Neural cell (in vitro differentiated cells): ENCODE measurements around the gene RNF13.
"Not testable (repeated sequence)": the region's sequence is repeated elsewhere in the genome, so short reads cannot be mapped to it uniquely, and the experiment has no call there.

Experiments
- CTCF ChIP-seq: fragments of 450-650 bp; IDR thresholded peaks from 2 replicates; pipeline ENCODE4 v1.5.1; 2014; ENCODE audit warnings: antibody characterized with exemption, mild to moderate bottlenecking, moderate library complexity; ENCODE audit not compliant: poor library complexity, severe bottlenecking
- EP300 ChIP-seq: fragments of 450-650 bp; conservative IDR thresholded peaks from 2 replicates; pipeline ENCODE4 v1.6.1; 2014; ENCODE audit warnings: antibody characterized with exemption, mild to moderate bottlenecking, moderate library complexity; ENCODE audit not compliant: poor library complexity, severe bottlenecking
- EZH2 ChIP-seq: fragments of 200-600, 300-800 bp; shearing (Covaris generic), sonication (generic); IDR thresholded peaks from 2 replicates; pipeline ENCODE4 v1.6.1; 2014; ENCODE audit warnings: antibody characterized with exemption, low read length, borderline replicate concordance, mild to moderate bottlenecking; ENCODE audit not compliant: insufficient read depth, poor library complexity, severe bottlenecking
- MXI1 ChIP-seq: fragments of 450-650 bp; conservative IDR thresholded peaks from 2 replicates; pipeline ENCODE4 v1.6.1; 2014; ENCODE audit warnings: antibody characterized with exemption, mild to moderate bottlenecking; ENCODE audit not compliant: poor library complexity, severe bottlenecking
- POLR2AphosphoS5 ChIP-seq: IDR thresholded peaks from 2 replicates; pipeline ENCODE4 v1.6.1; 2012
- RAD21 ChIP-seq: fragments of 450-650 bp; conservative IDR thresholded peaks from 2 replicates; pipeline ENCODE4 v1.6.1; 2014; ENCODE audit warnings: antibody characterized with exemption, mild to moderate bottlenecking, moderate library complexity
- REST ChIP-seq: IDR thresholded peaks from 2 replicates; pipeline ENCODE4 v1.6.1; 2012; ENCODE audit warnings: borderline replicate concordance
- SMC3 ChIP-seq: fragments of 450-650 bp; conservative IDR thresholded peaks from 2 replicates; pipeline ENCODE4 v1.6.1; 2014; ENCODE audit warnings: antibody characterized with exemption, mild to moderate bottlenecking, moderate library complexity; ENCODE audit not compliant: poor library complexity
- TAF1 ChIP-seq: IDR thresholded peaks from 2 replicates; pipeline ENCODE4 v1.6.1; 2012; ENCODE audit warnings: low read depth

DNA sequence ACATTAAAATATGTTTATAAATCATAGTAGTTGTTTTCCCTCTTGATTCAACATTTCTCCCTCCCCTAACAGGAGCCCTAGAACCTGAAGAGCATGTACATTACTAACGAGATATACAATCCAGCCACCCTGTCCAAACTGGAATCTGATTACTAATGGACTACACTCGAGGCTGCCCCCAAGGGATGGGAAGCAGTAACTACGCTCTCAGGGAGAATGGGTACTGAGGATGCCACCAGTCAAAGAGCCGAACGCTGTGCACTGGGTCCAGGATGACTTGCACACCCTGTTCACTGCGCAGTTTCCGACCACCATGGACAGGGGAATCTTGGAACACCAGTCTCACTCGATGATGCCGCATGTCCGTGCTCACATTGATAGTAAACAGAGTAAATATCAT is 169.0 kb downstream of the RNF13 start:
- TF ChIP-seq EZH2, CTCF, REST, POLR2AphosphoS5, EP300, TAF1, RAD21, SMC3, MXI1: not testable (repeated sequence)
